Keratinocyte (primary cell): ENCODE data around the gene RERE. TPM values are rescaled to one million over a fixed set of nuclear protein-coding genes. Genes with fewer than 3 reads are reported as not detected.

Source experiments
- DNase-seq: peaks from one replicate; pipeline ENCODE4 v3.0.0-alpha.2; 2011; ENCODE audit warnings: low read depth, missing footprints, low spot score
- FAIRE-seq: peaks from 2 replicates; lab custom pipeline; 2011; peaks lifted over from hg19 to GRCh38; lab: Jason Lieb, UNC
- H2AFZ ChIP-seq: 2 replicates; pipeline ENCODE4 v1.6.0; 2012; ENCODE audit warnings: low read length, control low read depth, inconsistent platforms; ENCODE audit not compliant: control insufficient read depth
- H3K27ac ChIP-seq: 2 replicates; pipeline ENCODE4 v1.5.1; 2011; ENCODE audit warnings: low read length; ENCODE audit not compliant: control insufficient read depth, insufficient read depth
- H3K27me3 ChIP-seq: 3 replicates; pipeline ENCODE4 v1.6.0; 2011; ENCODE audit warnings: low read length; ENCODE audit not compliant: control insufficient read depth, insufficient read depth; ENCODE audit errors: extremely low read depth
- H3K36me3 ChIP-seq, 2 experiments: 2 replicates in 1 of 2; 3 replicates in 1 of 2; pipeline ENCODE4 v1.5.1; 2011; ENCODE audit warnings: low read length in 2 of 2, mild to moderate bottlenecking in 1 of 2; ENCODE audit not compliant: control insufficient read depth in 2 of 2, insufficient read depth in 2 of 2; ENCODE audit errors: extremely low read depth in 1 of 2
- H3K4me1 ChIP-seq: 3 replicates; pipeline ENCODE4 v1.5.1; 2011; ENCODE audit warnings: low read length; ENCODE audit not compliant: control insufficient read depth, insufficient read depth; ENCODE audit errors: extremely low read depth
- H3K4me2 ChIP-seq: 3 replicates; pipeline ENCODE4 v1.6.0; 2011; ENCODE audit warnings: low read depth, low read length; ENCODE audit not compliant: control insufficient read depth, insufficient read depth; ENCODE audit errors: extremely low read depth
- H3K4me3 ChIP-seq, 3 experiments: fragments of 200-600 bp in 1 of 3; sonication (generic) in 1 of 3; 2 replicates in 2 of 3; 3 replicates in 1 of 3; pipeline ENCODE4 v1.5.1; 2011 to 2016; ENCODE audit warnings: low read length in 3 of 3, mild to moderate bottlenecking in 3 of 3, control low read depth in 2 of 3, inconsistent platforms in 1 of 3, low read depth in 1 of 3, mixed read lengths in 1 of 3, mixed run types in 1 of 3, moderate library complexity in 1 of 3; ENCODE audit not compliant: control insufficient read depth in 2 of 3, insufficient read depth in 2 of 3; ENCODE audit errors: extremely low read depth in 1 of 3
- H3K79me2 ChIP-seq: 2 replicates; pipeline ENCODE4 v1.6.0; 2012; ENCODE audit warnings: low read length; ENCODE audit not compliant: control insufficient read depth, insufficient read depth
- H3K9ac ChIP-seq: 3 replicates; pipeline ENCODE4 v1.6.0; 2011; ENCODE audit warnings: low read length; ENCODE audit not compliant: control insufficient read depth, insufficient read depth; ENCODE audit errors: extremely low read depth
- H3K9me1 ChIP-seq: 3 replicates; pipeline ENCODE4 v1.6.0; 2011; ENCODE audit warnings: low read length; ENCODE audit not compliant: control insufficient read depth, insufficient read depth; ENCODE audit errors: extremely low read depth
- H3K9me3 ChIP-seq: 2 replicates; pipeline ENCODE4 v1.5.1; 2012; ENCODE audit warnings: low read depth, low read length; ENCODE audit not compliant: control insufficient read depth
- H4K20me1 ChIP-seq: 3 replicates; pipeline ENCODE4 v1.6.0; 2011; ENCODE audit warnings: low read length; ENCODE audit not compliant: control insufficient read depth, insufficient read depth; ENCODE audit errors: extremely low read depth
- EZH2 ChIP-seq: IDR thresholded peaks from one replicate; pipeline ENCODE4 v1.6.1; 2012; ENCODE audit warnings: inconsistent platforms, mild to moderate bottlenecking, low read length, moderate library complexity
- dilution Hi-C: fragments of 300-500 bp; cut with MboI; formaldehyde crosslinking; loops from one replicate; pipeline ENCODE4 v1.7.0; 2020; ENCODE audit warnings: low sequenced_read_pairs; ENCODE audit not compliant: extremely low pct_ligation_motif_present
- polyA plus RNA-seq, 5 experiments: library from polyadenylated mRNA; depleted of rRNA in 3 of 5; stranded (reverse) in 3 of 5; stranded (forward) in 1 of 5; unstranded in 1 of 5; fragments of >200 nt; gene quantifications; 1 replicate in 1 of 5; 2 replicates in 3 of 5; 3 replicates in 1 of 5; pipeline versions ENCODE4 v1.2.1 to v1.2.3, GENCODE V29; 2011 to 2012; ENCODE audit warnings: missing spikeins in 2 of 5, low read depth in 1 of 5, low replicate concordance in 1 of 5
- TF ChIP-seq, protein P1 (sequence below), 3 experiments: IDR thresholded peaks in 1 of 3; conservative IDR thresholded peaks in 1 of 3; optimal IDR thresholded peaks in 1 of 3; 2 replicates in 2 of 3; 3 replicates in 1 of 3; pipeline versions ENCODE3 to v1.5.1; 2011; ENCODE audit warnings: low read length in 3 of 3, mild to moderate bottlenecking in 3 of 3, moderate library complexity in 2 of 3, control low read depth in 1 of 3, inconsistent platforms in 1 of 3; ENCODE audit not compliant: insufficient read depth in 2 of 3; ENCODE audit errors: extremely low read depth in 1 of 3

The RERE gene
- polyA plus RNA-seq, 1 donor (not counting 4 experiments of a cell fraction or from before 2014, with no cell fraction given) = 3.8 TPM

GRCh38 chr1:8349473-8349865 is 468.0 kb downstream of the RERE start:
- H3K36me3 ChIP-seq = peaks cover 6 to 9% of the 10 kb centered on the region in 2 experiments
- H3K27me3 ChIP-seq = no peaks in the 10 kb centered on the region
- H3K27ac ChIP-seq = no peak overlapping the region
- no peak overlapping the region for H3K4me2 ChIP-seq
- H3K9ac ChIP-seq = no peak overlapping the region
- no peaks in the 10 kb centered on the region for H3K79me2 ChIP-seq
- no peak for FAIRE-seq
- TF ChIP-seq EZH2 = no peak
- TF ChIP-seq, protein P1, sequence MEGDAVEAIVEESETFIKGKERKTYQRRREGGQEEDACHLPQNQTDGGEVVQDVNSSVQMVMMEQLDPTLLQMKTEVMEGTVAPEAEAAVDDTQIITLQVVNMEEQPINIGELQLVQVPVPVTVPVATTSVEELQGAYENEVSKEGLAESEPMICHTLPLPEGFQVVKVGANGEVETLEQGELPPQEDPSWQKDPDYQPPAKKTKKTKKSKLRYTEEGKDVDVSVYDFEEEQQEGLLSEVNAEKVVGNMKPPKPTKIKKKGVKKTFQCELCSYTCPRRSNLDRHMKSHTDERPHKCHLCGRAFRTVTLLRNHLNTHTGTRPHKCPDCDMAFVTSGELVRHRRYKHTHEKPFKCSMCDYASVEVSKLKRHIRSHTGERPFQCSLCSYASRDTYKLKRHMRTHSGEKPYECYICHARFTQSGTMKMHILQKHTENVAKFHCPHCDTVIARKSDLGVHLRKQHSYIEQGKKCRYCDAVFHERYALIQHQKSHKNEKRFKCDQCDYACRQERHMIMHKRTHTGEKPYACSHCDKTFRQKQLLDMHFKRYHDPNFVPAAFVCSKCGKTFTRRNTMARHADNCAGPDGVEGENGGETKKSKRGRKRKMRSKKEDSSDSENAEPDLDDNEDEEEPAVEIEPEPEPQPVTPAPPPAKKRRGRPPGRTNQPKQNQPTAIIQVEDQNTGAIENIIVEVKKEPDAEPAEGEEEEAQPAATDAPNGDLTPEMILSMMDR (optimal IDR thresholded peaks at IDR 0.05 in 1 of 3, IDR thresholded peaks at IDR 0.05 in 1 of 3, conservative IDR thresholded peaks at IDR 0.05 in 1 of 3; ENCODE audit: extremely low read depth in 1 of 3, insufficient read depth in 2 of 3, low read length in 3 of 3) = no peak
- DNase-seq = no peak
- H4K20me1 ChIP-seq = peaks cover 3% of the 10 kb centered on the region
- dilution Hi-C loops = no loop called here
- no peak overlapping the region for H2AFZ ChIP-seq
- peaks cover 21% of the 10 kb centered on the region for H3K4me1 ChIP-seq
- H3K9me3 ChIP-seq = no peaks in the 10 kb centered on the region
- H3K4me3 ChIP-seq = no peak overlapping the region
- no peaks in the 10 kb centered on the region for H3K9me1 ChIP-seq

DNA sequence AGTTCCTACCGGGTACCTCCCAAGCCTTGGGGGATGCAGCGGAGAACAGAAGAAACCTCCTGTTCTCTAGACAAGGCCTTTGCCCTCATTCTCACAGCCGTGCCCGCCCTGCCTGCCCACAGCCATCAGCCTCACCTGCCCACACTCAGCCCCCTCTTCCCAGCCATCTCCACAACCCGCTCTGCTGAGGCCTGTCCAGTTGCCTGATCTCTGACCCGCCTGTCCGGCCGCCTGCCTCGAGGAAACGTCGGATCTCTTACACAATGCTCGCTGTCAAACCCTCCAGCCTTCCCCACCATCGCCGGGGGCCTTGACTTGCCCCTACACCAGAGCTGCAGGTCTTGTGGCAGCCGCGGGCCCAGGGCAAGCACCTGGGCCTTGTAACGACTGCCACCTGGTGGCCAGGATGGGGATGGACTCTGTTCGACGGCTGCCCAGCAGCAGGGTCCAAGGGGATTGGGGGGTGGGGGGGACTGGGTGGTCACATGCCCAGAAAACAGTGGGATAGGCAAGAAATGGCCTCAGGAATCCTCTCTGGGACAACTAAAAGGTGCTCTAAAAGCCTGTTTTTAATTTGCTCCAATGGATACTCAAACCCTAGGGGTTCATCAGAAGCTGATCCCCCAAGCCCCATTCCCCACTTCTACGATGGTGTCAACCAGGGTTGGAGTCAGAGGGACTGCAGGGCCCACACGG is 468.5 kb downstream of the RERE start:
- Histone ChIP-seq H3K4me1 (peaks cover 21% of the 10 kb centered on the region), H3K4me2 (no peak overlapping the region), H3K9me3 (no peaks in the 10 kb centered on the region), H3K4me3 (no peak overlapping the region), H4K20me1 (peaks cover 3% of the 10 kb centered on the region), H3K27me3 (no peaks in the 10 kb centered on the region), H3K79me2 (no peaks in the 10 kb centered on the region), H2AFZ (no peak overlapping the region), H3K9ac (peak overlapping the region; percentile 6), H3K27ac (no peak overlapping the region), H3K9me1 (no peaks in the 10 kb centered on the region), H3K36me3 (peaks cover 4 to 8% of the 10 kb centered on the region in 2 experiments)
- no peak for DNase-seq
- no peak for TF ChIP-seq EZH2
- TF ChIP-seq, protein P1 (optimal IDR thresholded peaks at IDR 0.05 in 1 of 3, IDR thresholded peaks at IDR 0.05 in 1 of 3, conservative IDR thresholded peaks at IDR 0.05 in 1 of 3; ENCODE audit: extremely low read depth in 1 of 3, insufficient read depth in 2 of 3, low read length in 3 of 3) = peak; percentile 59 to 89 (median 84)
- FAIRE-seq = no peak
- dilution Hi-C loops = no loop called here
